Globus pallidus (tissue), 1 donor: ENCODE measurements around the gene ERC1.

Experiments used
- DNase-seq: peaks from one replicate; pipeline ENCODE4 v3.0.0-alpha.2; 2015; ENCODE audit warnings: low spot score

ERC1 gene

DNA sequence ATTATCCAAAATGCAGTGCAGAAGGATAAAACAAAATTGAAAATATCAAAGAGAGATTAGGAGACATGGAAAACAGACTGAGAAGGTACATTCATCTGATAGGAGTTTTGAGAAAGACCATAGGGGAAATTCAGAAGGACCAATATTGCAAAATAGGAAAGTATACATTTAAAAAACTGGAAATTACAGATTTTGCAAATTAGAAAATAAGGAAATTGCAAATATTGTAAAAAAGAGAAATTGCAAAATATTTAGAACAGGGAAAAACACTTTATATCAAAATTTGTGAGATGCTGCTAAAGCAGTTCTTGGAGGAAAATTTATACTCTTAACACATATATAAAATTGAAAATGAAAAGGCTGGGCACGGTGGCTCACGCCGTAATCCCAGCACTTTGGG lies 410.9 kb downstream of the ERC1 start:
- DNase-seq = no peak

DNA sequence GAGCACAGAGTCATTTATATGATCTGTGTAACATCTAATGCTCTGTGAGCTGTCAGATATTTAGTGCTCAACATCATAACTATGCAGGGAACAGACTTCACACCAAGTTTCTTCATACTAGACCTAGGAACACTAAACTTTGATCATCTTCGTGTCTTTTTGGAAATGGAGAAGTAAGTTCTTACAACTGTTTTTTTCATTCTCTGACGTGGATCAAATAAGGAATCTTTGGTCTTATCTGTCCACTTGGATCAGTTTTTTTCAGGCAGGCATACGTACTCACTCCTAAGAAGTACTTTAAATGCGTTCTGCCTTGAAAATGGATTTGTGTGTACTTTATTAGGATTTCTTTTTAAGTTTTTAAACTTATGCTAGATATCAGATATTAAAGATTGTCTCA lies 412.4 kb downstream of the ERC1 start:
- no peak for DNase-seq

DNA sequence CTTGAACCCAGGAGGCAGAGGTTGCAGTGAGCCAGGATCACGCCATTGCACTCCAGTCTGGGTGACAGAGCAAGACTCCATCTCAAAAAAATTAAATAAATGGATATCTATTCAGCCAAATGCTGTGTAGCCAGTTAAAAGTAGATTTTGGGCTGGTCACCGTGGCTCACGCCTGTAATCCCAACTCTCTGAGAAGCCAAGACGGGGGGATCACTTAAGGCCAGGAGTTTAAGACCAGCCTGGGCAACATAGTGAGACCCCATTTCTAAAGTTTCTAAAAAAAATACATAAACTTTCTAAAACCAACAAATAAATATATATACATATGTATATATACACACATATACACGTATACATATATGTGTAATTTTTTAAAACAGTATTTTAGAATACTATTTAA lies 414.6 kb downstream of the ERC1 start:
- DNase-seq = no peak

DNA sequence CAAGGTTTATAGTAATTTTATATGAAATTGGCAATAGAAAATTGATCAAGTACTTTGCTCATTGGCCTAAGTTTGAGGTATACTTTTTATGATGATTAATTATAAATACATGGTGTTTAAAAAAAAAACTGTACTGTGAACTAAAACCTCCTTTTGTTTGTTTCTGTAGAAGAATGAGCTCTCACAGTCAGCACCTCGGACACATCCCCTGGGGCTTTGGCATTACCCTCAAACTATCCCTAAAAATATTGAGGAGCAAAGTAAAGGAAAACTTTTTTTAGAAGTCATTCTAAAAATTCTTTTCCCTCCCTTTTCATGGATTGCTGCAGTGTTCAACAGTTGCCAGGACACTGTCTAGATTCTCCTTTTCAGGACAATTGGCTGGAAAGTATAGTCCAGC lies 419.8 kb downstream of the ERC1 start:
- no peak for DNase-seq

DNA sequence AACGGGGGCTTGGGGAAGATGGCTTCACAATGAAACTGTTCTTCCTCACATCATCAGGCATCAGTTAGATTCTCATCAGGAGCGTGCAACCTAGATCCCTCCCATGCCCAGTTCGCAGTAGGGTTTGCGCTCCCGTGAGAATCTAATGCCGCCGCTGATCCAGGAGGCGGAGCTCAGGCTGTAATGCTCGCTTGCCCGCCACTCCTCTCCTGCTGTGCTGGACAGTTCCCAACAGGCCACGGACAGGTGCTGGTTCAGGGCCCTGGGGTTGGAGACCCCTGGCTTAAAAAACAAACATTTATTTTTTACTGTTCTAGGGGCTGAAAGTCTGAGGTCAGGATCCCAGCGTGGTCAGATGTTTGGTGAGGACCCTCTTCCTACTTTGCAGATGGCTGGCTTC lies 422.9 kb downstream of the ERC1 start:
- DNase-seq = no peak

DNA sequence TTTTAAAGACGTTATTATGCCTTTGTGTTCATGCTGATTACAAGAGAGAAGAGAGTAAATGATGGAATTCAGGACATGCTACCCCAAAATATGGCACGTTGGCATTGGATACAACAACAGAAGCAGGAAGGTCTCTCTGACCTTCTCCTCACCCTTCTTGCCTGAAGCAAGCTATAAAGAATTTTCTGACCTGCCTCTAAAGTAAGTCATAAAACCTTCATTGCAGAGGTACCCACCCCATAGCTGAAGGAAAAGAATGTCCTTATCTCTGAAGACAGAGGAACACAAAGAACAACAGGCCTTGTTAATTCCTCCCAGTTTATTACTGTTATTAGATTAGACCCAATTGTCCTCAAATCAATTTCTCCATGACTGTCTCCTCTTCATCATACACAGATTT lies 427.1 kb downstream of the ERC1 start:
- no peak for DNase-seq

DNA sequence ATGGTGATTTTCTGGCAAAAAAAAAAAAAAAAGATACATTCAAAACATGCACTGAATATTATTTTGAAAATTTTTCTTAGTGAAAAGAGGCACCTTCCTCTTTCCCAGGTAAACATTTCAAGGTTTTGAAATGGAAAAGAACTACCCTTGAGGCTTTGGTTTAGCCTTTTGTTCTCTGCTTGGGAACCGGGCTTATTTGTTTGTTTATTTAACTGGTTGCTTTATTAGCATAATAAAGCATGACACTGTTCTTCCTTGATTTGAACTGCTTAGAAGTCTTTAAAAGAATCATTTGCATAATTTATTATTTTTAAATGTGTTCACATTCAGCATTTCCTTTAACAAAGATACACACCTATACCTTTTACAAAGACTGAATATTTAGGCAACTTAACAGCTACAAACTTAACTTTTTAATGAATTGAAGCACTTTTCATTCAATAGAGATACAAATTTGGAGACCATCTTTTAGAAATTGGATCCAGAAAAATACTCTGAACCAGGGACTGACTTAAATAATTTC lies 428.9 kb downstream of the ERC1 start:
- DNase-seq = no peak

DNA sequence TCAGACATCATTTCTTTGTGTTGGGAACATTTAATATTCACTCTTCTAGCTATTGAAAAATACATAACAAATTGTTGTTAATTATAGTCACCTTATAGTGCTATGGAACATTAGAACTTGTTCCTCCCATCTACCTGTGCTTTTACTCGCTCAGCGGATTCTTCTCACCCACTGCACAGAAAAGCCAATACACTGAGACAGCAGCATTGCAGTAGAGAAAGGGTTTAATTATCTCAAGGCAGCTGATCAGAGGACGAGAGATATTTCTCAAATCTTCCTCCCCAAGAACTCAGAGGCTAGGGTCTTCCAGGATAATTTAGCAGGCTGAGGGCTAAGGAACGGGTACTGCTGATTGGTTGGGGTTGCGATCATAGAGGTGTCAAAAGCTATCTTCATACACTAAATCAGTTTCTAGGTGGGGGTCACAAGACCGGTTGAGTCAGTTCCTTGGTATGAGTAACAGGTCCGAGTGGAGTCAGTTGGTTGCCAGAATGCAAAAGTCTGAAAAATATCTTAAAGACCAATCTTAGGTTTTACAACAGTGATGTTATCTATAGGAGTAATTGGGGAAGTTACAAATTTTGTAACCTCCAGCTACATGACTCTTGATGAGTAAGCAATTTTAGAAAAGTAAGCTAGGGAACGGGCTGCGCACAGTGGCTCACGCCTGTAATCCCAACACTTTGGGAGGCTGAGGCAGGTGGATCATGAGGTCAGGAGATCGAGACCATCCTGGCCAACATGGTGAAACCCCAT lies 430.2 kb downstream of the ERC1 start:
- no peak for DNase-seq

DNA sequence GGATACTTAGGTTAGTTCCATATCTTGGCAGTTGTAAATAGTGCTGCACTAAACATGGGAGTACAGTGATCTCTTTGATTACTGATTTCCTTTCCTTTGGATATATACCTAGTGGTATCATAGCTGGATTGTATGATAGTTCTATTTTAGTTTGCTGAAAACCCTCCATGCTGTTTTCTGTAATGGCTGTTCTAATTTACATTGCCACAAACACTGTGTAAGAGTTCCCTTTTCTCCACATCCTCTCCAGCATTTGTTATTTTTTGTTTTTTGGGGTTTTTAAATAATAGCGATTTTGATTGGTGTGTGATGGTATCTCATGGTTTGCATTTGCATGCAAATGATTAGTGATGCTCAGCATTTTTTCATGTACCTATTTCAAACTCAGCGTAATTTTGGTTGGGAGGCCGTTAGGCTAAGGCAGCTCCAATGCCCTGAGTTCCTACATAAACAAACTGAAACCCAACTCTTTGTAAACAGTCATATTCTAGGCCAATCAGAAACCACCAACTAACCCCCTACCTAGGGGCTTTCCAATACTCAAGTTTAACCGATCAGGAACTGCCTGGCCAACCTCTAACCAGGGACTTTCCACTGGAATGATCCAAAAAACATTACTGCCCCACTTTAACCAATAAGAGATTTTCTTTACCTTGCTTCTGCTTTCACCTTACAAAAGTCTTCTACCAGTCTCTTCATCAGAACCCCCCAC lies 431.7 kb downstream of the ERC1 start:
- no peak for DNase-seq

DNA sequence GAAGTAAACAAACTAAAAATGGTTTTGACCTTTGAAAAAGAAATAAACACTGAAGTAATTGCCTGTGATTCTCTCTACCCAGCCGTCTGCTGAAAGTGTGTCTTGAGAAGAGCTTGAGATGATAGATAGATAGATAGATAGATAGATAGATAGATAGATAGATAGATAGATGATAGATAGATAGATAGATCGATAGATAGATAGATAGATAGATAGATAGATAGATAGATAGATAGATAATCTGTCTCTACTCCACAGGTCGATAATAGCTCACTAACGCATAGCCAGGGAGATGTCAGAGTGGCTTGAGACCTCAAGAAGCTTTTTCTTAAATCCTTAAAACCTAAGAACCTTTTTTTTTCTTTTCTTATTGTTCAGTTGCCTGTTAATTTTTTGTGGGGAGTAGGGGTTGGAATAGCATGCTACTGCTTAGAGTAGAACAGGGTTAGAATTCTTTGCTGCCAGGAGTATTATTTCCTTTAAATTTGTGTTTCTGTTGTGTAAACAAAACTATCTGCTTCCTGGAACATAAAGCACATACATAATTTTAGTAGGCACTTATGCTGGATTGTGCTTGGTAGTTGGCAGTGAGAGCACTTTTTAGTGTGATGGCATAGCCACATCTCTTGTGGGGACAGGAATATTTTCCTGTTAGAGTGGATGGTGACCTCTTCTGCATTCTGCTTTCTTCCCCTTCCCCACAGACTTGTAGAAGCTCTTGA lies 433.8 kb downstream of the ERC1 start:
- DNase-seq = no peak

DNA sequence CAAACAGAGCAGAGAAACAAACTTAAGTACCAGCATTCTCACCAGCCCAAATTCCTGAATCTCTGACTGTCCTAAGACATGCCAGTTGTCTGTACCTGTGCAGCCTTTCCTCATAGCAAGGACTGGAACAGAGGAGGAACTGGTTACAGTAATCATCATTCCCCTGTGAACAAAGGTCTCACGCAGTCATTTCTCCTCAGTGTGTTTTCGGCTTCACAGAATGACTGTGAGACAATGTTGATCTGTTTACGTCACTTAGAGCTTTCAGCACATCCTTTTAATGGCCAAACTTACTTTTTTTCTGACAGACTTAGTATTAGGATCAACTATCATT lies 434.3 kb downstream of the ERC1 start:
- no peak for DNase-seq

DNA sequence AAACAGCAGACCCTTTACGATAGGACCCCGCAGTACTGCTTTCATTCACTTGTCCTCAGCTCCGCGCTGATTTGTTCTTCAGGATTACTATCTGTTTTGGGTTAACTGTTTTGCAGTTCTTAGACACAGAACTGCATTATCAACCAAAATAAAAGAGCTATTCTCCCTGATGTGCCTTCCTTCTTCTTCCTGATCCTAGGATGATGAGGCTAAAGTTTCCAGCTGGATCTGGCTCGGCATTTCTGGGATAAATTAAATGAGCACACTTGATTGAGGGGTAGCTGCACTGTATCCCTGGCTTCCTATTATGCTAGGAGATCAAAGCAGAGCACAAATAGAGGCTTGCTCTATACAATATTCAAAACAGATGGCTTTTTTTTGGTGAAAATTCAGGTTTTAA lies 437.6 kb downstream of the ERC1 start:
- DNase-seq = peak; percentile 20

DNA sequence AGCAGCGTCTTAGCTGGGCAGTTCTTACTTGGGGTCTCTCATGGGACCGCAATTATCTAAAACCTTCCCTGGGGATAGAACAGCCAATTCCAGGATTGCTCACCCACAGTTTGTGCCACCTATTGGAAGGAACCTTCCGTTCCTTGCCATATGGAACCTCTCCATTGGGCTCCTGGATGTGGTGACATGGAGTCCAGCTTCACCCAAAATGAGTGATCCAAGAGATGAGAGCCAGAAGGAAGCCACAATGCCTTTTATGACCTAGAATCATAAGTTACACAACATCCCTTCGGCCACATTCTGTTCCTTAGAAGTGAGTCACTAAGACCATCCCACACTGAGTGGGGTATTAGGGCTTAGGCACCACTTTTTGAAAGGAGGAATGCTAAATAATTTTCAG lies 439.0 kb downstream of the ERC1 start:
- no peak for DNase-seq

DNA sequence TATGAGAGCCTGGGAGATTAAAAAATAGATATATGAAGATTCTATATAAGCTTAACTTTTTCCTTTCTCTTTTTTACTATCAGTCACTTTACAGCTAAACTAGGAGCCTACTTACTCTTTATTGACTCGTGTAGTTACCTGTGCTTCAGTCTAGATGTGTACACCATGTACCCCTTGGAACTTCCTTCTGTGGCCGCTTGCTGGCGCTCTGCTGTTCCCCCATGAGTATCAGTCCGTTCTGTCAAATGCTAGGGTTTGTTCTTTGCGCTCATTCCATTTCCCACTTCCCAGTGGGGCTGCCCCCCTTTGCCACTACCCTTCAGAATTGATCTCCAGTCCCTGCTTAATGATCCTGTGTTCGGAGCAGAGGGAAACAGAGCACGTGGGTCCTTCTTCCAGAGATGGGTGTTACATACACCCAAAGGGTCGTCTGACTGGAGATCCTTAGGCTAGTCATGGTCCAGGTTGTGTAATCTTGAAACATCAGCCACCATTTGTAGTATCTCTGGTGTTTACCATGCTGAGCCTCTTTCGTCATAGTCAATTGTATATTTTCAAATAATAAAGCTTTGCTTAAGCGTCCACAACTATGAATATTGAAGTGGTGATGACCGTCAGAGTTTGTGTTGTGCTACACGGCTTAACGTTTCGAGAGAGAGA lies 443.4 kb downstream of the ERC1 start:
- no peak for DNase-seq

DNA sequence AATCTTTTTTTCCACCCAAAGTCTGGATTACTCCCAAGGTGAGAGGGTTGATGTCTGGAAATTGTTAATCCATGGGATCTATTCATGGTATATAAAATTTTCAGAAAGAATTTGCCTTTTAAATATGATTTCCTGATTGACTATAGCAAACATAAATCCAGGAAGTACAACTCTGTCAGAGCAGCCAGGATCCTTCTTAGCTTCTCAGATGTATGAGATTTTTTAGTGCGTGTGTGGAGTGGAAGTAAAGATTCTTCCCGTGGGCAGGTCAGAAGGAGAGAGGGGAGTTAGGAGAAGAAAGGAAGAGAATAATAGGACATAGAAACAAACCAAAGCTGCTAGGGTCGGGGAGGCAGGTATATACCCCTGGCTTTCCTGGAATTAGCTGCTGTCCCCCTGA lies 444.0 kb downstream of the ERC1 start:
- DNase-seq = no peak

DNA sequence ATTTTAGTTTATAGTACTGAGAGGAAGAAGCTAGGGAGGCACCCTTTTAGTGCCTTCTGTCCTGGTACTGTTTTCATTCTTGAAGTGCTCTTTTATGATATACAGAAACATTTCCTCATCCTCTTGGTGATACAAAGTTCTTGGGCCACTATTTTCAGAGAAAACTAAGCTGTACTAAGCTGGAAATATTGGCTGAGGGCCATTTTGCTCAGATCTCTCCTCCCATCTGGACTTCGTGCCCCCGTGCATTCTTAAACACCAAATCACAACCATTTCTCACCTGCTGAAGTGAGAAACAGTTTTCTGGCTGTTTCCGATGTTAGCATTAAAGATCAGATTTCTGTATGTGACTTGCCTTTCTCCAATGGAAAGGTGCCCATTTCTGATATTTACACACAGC lies 444.4 kb downstream of the ERC1 start:
- DNase-seq = no peak

DNA sequence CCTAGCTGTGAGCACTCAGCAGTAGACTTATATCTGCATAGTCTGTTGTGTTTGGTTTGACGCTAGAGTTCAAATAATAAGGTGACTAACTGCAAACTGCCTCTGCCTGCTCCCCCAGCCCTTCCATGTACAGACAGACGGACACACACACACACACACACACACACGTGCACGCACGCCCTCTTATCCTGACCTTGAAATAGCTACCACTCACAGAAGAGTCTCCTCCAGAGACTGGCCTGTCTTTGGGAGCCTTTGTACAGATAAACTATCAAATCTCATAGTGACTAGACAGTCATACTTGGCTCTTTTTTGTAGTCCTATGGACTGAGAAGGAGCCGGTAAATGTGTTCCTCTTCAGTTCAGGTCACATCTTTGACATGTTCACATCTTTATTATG lies 445.0 kb downstream of the ERC1 start:
- no peak for DNase-seq

DNA sequence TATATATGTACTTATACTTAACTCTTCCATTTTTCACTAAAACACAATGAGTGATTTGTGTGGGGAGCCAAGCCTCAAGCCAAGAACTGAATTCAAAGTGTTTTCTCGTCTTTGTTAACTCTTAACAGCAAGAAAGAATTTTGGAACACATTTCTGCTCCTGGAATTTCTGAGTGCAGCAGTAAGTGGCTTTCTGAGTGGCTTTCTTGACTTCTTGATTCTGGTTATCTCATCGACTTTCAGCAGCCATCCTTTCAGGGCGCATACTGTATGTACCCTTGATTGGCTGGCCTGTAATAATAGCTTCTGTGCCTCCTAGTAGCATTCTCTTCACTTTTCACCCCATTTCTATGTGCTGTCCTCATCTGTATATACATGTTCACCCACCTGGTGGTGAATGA lies 446.0 kb downstream of the ERC1 start:
- no peak for DNase-seq

DNA sequence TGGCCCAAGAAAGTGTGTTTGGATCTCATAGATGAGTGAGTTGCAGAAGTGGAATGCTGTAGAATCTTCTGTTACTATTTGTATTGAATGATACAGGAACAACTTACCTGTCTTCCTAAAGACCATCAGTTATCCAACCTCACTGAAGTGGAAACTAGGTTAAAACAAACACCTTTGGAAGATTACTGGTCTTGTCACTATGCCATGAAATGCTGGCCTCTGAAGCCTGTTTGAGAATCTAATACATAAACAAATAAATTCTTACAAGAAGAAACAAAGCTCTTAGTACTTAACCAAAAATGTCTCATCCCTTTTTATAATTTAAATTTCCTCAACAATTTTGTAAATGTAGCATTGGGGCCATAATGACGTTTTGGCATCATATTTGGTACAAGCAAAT lies 448.2 kb downstream of the ERC1 start:
- DNase-seq = no peak

DNA sequence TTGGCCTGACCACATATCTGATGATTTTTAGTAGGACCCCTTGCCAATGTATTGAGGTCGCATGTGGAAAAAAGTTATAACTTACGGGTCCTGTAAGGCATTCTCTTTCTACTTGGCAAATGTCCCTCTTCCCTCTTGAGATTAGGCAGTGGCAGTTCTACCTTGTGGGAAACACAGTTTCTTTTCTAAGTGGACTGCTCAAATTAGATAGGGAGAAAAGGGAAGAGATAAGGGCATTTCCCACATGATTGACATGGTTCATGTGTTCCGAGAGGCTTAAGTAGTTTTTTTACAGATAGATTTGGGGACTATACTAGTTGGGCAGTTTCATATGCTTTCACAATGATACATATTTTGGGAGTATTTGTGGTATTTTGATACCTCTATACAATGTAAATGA lies 448.7 kb downstream of the ERC1 start:
- no peak for DNase-seq

DNA sequence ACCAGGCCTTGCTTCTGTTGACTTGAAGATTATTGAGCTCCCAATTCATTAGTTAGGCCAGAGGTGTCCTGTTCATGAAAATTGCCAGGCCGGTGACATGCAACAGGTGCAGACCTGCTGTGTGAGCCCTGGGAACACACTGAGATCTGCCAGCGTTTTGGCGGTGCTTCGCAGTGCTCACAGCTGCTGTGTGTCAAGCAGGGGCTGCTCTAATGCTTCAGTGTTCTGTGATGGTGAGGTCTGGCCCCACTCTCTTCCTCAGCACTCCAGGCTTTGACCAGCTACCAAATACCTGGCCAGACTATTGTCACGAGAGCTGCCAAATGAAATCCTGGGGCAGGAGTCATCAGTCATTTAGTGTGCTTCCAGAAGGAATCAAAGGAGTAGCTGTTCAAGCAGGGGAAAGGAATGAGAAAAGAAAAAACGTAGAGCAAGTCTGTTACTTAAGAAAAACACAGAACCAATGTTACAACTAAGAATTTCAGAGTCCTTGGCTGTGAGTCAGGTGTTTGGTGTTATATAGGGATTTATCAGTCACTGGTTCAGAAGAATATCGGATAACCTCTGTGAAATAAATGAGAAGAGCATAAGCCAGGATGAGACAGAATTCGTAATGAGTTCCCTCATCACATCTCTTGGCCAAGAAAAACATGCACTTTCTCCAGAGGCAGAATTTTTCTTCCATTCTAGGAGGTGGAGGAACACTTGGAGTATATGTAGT lies 452.6 kb downstream of the ERC1 start:
- no peak for DNase-seq

DNA sequence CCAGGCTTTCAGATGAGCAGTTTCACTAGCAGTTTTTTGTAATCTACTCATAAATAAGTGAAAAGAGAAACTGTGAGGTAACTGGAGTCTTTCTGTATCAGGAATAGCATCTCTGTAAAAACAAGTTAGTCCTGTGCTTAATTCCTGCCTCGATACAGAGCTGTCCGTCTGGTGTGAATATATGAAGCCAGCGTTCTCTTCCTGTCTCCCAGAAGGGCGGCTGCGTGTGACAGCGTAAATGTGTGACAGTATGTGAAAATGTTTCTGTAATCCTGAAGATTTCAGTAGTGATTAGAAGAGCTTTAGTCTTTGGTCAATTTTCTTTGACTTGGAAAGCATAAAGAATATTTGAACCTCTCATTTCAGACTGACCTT lies 453.1 kb downstream of the ERC1 start:
- DNase-seq = no peak
